ENCODE results near the gene ABCA1.

Gene ABCA1

DNA sequence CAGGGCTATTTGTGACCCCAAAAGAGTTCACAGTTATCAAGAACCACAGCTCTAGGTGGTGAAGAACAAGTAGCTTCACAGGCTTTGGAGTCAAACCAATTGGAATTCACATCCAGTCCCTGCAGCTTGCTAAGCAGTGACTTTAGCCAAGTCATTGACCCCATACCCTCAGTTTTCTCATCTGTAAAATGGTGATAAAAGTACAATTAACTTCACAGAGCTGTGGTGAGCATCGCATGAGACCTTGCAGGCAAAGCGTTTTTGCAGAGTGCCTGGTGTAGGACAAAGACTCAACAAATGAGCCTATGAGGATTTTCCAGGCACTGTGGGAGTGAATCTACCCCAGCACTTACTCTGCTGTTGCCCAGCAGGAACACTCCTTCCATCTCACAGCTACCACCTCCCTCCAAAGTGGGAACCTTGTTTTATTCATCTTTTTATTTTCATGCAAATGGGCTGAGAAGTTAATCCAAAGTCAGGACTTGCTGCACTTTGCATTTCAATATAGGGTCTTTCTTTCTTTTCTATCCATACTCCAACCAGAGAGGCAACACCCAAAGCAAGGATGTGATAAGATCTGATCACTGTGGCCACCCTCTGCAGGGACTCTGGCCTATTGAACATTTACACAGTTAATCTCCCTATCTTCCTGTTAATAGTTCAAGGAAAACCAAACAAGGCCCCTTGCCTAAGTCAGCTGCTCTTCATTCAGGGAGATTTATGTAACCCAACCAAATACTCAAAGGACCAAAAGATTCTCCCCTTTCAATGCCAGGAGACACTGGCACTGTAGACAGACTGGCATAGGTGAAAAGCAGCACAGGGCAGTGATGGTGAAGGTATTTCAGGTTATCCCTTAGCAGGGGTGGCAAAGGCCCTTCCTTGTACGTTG is 41.9 kb downstream of the ABCA1 start:
- TF ChIP-seq, protein P1, sequence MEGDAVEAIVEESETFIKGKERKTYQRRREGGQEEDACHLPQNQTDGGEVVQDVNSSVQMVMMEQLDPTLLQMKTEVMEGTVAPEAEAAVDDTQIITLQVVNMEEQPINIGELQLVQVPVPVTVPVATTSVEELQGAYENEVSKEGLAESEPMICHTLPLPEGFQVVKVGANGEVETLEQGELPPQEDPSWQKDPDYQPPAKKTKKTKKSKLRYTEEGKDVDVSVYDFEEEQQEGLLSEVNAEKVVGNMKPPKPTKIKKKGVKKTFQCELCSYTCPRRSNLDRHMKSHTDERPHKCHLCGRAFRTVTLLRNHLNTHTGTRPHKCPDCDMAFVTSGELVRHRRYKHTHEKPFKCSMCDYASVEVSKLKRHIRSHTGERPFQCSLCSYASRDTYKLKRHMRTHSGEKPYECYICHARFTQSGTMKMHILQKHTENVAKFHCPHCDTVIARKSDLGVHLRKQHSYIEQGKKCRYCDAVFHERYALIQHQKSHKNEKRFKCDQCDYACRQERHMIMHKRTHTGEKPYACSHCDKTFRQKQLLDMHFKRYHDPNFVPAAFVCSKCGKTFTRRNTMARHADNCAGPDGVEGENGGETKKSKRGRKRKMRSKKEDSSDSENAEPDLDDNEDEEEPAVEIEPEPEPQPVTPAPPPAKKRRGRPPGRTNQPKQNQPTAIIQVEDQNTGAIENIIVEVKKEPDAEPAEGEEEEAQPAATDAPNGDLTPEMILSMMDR (IDR thresholded peaks at IDR 0.05; ENCODE audit: low read depth, low read length), result no peak
- no peak overlapping the region for H3K4me3 ChIP-seq (ENCODE audit: low read depth, low read length)

DNA sequence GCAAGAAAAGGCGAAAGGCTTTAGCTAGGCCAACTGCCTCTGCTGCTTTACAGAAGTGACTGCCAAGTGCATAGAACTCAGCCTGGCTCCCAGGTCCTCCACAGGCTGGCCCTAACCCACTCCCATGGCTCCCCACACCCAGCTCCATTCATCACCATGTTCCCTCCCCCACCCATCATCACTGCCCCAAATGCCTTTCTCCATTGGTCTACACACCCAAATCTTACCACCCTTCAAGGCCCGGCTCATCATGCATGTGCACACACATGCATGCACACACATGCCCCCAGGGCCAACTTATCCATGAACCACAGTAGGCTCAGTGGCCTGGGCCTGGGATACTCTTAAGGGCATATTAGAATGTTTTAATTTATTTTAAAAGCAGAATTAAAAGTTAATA is 44.8 kb downstream of the ABCA1 start:
- H3K4me3 ChIP-seq (ENCODE audit: low read depth, low read length), result no peak overlapping the region
- TF ChIP-seq, protein P1 (IDR thresholded peaks at IDR 0.05; ENCODE audit: low read depth, low read length), result no peak

DNA sequence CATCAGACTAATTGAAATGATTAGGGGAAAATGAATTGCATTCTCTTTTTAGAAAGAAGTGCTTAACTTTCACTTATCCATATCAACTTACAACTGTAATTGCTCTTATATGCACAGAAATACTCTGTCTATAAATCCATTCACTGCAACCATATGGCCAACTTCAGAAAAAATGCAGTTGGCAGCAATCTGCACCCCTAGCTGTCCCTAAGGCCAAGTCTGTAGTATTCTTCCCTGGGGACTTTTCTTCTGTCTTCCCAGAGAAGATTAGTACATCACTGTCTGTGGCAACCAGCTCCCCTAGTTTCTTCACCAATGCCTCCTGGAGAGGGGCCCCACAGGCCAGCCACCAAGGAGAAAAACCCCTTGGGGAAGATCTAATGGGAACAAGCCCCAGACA is 45.4 kb downstream of the ABCA1 start:
- H3K4me3 ChIP-seq (ENCODE audit: low read depth, low read length), result no peak overlapping the region
- TF ChIP-seq, protein P1 (IDR thresholded peaks at IDR 0.05; ENCODE audit: low read depth, low read length), result no peak

DNA sequence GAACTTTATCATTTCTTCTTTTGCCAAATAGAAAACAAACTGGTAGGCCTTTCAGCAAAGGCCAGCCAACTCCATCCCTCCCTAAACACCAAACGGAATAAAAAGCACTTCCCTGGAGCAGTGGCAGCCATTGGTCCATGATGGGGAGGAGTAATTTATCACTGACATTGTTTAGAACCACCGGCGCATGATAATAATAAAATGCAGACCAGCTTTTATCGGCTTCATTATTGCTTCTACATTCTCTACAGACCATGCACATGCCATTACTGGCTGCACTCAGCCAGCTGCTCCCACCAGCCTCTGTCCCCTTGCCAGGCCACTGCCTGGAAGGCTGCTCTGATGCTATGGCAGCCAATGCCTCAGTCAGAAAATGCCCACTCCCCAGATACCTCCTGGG is 45.9 kb downstream of the ABCA1 start:
- no peak overlapping the region for H3K4me3 ChIP-seq (ENCODE audit: low read depth, low read length)
- TF ChIP-seq, protein P1 (IDR thresholded peaks at IDR 0.05; ENCODE audit: low read depth, low read length), result no peak

DNA sequence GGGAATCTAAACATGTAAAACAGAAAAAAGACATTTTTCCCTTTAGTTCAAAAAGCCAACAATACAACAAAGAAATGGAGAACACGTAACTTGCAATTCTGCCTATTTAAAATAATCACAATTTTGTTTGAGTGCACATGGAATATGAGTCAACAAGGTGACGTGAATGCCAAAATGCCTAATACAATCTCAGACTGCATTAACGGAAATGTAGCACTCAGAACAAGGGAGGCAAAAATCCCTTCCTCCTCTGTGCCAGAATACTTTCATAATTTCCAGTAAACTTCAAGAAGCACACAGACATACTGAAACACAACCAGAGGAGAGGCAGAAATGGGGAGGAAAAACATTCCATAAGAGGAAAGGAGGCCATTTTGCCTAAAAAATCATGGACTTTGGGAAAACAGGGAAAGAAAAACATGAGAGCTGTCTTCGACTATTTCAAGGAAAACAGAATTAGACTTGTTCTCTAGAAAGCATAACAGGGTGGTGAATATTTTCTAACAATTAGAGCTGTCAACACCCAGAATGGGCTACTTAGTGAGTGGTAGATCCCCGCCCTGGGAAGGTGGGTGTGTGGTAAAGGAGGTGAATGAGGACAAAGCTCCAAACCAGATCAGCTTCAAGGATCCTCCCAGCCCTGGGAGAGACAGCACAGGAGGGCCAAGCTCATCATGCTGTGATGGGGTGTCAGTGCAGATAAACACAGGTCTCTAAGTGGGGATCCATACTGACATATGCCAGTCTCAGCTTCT is 48.2 kb downstream of the ABCA1 start:
- H3K4me3 ChIP-seq (ENCODE audit: low read depth, low read length), result no peak overlapping the region
- TF ChIP-seq, protein P1 (IDR thresholded peaks at IDR 0.05; ENCODE audit: low read depth, low read length), result no peak

DNA sequence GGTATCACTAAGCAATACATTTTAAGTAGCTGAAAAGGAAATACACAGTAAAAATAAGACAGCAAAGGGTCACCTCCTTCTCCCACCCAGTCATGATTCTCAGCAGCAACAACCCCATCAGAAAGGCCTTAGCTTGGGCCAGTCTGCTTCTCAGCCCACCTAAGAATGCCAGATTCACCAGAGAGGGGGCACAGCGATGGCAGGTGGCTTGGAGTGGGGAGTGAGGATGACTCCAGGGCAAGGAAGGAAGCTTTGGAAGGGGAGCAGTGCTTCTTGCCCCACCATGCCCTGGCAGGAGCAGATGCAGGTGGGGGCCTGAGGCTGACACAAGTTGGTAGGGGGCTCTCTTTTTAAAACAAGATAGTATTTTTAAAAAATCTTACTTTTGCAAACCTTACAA is 51.4 kb downstream of the ABCA1 start:
- TF ChIP-seq, protein P1 (IDR thresholded peaks at IDR 0.05; ENCODE audit: low read depth, low read length), result no peak
- no peak overlapping the region for H3K4me3 ChIP-seq (ENCODE audit: low read depth, low read length)

DNA sequence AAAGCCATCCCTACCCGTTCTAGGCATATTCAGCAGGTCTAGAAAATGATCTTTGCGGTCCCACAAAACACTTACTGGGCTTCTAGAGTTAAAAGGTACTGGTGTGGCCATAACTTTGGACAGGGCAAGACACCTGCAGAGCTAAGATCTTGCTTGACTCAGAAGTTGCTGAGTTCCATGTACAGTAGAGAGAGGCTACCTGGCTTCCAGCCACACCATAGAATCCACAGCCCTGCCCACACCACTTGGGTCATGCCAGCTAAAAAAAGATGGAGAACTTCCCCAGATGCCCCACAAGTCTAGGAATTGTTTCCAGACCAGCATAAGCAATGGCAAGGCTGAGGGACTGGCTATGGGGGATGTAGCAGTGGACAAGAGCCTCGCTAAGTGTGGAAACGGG is 52.1 kb downstream of the ABCA1 start:
- TF ChIP-seq, protein P1 (IDR thresholded peaks at IDR 0.05; ENCODE audit: low read depth, low read length), result no peak

More for the DNA sequence above, 52.1 kb downstream of the ABCA1 start:
- H3K4me3 ChIP-seq (ENCODE audit: low read depth, low read length), result no peak overlapping the region
